HG02840 (cell line): ENCODE measurements around the gene ATAD3A.
"Not testable (repeated sequence)": the region's sequence is repeated elsewhere in the genome, so short reads cannot be mapped to it uniquely, and the experiment has no call there.

Experiments
- ATAC-seq: cut with Tn5 transposase; IDR thresholded peaks from one replicate; pipeline ENCODE4 v1.9.1; 2021; ENCODE audit warnings: mild to moderate bottlenecking, moderate library complexity, moderate number of reproducible peaks; ENCODE audit not compliant: unreplicated experiment, low FRiP score

The ATAD3A gene

DNA sequence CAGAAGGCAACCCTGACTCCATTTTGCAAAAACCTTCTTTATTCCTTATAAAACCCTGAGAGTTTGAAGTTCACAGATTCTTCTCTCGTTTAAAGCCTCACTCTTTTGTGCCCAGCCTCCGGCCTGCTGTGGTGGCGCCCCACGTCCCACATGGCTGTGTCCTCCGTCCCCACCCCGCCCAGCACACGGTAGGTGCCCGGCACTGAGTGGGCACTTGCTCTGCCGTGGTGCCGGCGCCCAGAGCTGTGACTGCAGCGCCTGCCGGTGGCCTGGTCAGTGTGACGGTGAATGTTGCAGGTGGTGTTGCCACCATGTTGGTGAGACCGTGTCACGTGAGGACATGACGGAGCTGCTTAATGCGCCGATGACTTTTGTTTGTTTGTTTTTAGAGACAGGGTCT lies 9.4 kb downstream of the ATAD3A start:
- ATAC-seq: no peak

DNA sequence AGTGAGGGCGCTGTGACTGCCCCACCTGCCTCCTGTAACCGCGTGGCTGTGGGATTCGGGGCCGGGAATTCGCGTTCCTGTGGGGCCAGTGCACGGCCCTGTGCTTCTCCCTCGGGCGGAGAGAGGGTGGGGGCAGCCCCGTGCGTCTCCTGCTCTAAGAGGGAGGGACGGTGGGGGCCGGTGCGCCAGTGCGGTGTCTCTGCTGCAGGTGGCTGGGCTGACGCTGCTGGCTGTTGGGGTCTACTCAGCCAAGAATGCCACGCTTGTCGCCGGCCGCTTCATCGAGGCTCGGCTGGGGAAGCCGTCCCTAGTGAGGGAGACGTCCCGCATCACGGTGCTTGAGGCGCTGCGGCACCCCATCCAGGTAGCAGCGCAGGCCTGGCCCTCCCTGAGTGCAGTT lies 10.6 kb downstream of the ATAD3A start:
- not testable (repeated sequence) for ATAC-seq

DNA sequence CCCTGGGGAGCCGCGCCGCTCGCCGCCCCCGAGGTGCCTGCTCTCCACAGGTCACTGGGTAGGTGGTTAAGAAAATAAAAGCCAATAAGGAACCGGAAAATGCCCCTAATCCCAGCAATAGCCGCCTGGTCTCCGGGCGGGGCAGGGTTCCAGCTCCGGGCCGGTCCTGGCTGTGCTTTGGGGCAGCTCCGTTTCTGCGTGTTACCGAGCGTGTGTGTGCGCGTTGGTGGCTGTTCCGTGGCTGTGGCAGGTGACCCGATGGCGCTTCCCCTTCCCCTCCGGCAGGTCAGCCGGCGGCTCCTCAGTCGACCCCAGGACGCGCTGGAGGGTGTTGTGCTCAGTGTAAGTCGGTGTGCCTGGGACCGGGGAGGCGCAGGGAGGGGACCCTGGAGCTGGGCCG lies 11.3 kb downstream of the ATAD3A start:
- ATAC-seq: not testable (repeated sequence)

DNA sequence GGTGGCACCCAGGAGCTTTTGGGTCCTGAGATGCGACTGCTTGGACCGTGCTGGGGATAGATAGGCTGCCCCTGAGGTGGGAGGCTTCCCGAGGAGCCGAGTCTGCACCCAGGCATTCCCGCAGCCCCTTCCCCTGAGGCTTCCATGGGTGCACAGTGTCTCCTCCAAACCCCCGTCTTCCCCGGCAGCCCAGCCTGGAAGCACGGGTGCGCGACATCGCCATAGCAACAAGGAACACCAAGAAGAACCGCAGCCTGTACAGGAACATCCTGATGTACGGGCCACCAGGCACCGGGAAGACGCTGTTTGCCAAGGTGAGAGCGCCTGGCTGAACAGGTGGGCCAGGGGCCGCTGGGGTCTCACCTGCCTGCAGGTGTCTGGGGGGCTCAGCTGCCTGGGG lies 11.7 kb downstream of the ATAD3A start:
- not testable (repeated sequence) for ATAC-seq

- ATAC-seq: not testable (repeated sequence)
Measured at GRCh38 chr1:1524750-1525383, 12.9 kb downstream of the ATAD3A start.

GRCh38 chr1:1526476-1526875 lies 14.5 kb downstream of the ATAD3A start:
- ATAC-seq: not testable (repeated sequence)

DNA sequence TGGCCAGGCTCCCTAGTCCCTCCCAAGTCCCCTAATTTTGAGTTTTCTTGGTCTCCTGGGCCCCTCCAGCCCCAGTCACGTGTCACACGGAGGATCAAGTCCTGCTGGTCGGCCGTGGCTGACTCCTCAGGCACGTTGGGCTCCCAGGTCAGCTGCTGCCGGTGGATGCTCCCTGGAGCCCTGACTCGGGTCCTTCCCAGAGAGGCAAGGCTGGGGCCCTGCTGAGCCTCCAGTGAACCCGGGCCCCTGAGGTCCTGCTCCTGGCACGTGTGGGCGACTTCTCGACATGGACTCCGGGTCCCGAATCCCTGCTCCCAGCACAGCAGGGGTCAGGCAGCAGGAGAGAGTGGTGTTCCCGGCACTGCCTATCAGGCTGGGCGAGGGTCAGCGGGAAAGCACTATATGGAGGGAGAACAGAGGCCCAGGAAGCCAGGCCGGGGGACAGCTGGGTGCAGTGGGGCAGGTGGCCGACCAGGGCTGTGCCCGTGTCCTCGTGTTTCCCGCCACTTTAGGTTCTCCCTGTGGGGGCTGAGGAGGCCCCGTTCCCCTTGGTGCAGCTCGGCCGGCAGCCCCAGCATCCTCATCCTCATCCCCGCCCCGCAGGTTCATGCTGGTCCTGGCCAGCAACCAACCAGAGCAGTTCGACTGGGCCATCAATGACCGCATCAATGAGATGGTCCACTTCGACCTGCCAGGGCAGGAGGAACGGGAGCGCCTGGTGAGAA lies 15.3 kb downstream of the ATAD3A start:
- no peak for ATAC-seq

DNA sequence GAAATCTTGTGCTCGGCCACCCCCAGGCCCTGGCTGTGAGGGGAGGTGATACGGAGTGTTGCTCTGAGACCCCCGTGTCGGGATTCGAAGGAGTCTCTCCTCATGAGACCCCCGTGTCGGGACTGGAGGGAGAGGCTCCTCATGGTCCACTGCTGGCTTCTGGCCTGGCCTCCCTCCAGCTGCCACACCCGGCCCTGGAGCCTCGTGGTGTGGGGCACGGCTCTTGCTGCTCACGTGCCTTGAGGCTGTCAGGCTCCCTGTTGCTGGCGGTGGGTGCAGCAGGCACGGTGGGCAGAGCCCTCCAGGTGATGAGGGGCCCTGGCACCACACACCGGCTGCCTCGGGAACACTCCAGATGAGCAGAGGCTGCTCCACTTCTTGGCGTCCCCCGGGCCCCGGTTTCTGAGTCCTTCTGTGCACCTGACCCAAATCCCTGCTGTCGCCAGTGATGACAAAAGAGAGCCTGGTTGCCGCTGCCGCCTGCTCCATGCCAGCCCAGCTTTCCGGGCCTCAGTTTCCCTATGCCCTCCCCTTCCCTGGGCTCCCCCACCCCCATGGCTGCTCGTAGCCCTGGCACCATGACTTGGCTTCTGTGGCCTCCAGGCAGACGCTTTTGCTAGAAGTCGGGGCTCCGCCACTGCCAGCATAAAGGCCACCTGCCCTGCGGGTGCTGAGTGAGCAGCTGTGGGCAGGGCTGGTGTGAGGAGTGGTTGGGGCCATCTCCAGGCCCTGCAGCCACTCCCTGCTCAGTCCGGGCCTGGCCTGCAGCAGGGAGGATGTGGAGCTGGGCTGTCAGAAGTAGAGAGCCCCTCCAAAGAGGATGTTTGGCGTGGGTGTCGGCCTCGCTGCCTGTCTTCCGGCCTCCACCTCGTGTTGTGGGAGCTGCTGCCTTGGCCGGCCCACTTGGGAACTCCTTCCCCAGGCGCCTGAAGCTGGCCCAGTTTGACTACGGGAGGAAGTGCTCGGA lies 16.6 kb downstream of the ATAD3A start:
- no peak for ATAC-seq

GRCh38 chr1:1529321-1529720 lies 17.4 kb downstream of the ATAD3A start:
- no peak for ATAC-seq

GRCh38 chr1:1529936-1530335 lies 18.0 kb downstream of the ATAD3A start:
- ATAC-seq: no peak

- ATAC-seq: no peak
Measured at GRCh38 chr1:1531947-1532346, 20.0 kb downstream of the ATAD3A start.

DNA sequence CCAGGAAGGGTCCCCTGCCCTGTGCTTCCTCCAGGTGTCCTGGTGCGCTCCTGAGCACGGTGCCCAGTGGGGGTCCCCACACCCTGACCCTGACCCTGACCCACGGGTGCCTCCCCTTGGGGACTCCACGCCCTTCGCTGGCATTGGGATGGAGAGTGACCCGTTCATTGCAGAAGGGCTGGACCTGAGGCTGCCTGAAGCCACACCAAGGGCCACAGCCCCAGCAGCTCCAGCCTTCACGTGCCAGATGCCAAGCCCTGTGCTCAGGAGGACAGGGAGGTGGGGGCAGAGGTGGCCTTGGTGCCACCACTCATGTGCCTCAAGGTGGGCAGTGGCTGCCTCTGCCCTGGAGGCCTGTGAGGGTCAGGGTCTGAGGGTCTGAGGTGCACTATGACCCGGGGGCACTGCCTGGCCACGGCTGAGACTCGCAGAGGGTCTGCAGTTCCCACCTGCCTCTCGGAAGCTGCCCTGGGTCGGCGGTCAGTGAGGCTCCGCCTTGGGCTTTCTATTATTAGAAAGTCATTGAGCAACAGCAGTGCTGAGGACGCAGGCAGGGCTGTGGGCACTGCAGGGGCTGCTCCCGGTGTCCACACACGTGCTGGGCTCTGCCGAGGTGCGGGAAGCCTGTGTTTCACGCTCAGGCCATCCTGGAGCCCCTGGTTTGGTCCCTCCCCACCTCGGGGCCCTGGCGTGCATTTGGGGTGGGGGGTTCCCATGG lies 21.4 kb downstream of the ATAD3A start:
- not testable (repeated sequence) for ATAC-seq

DNA sequence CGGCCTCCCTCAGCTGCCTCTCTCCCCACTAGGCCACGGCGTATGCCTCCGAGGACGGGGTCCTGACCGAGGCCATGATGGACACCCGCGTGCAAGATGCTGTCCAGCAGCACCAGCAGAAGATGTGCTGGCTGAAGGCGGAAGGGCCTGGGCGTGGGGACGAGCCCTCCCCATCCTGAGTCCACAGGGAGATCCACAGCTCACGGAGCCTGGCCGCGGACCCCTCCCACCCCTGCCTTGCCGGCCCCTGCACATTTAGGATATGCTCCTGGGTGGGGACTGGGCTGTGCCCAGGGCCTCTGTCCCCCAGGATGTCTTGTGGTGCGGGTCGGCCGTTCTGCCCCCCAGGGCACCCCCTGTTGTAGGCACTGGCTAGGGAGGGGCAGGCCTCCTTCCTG lies 21.9 kb downstream of the ATAD3A start:
- not testable (repeated sequence) for ATAC-seq

- no peak for ATAC-seq
Measured at GRCh38 chr1:1534401-1535154, 22.6 kb downstream of the ATAD3A start.

DNA sequence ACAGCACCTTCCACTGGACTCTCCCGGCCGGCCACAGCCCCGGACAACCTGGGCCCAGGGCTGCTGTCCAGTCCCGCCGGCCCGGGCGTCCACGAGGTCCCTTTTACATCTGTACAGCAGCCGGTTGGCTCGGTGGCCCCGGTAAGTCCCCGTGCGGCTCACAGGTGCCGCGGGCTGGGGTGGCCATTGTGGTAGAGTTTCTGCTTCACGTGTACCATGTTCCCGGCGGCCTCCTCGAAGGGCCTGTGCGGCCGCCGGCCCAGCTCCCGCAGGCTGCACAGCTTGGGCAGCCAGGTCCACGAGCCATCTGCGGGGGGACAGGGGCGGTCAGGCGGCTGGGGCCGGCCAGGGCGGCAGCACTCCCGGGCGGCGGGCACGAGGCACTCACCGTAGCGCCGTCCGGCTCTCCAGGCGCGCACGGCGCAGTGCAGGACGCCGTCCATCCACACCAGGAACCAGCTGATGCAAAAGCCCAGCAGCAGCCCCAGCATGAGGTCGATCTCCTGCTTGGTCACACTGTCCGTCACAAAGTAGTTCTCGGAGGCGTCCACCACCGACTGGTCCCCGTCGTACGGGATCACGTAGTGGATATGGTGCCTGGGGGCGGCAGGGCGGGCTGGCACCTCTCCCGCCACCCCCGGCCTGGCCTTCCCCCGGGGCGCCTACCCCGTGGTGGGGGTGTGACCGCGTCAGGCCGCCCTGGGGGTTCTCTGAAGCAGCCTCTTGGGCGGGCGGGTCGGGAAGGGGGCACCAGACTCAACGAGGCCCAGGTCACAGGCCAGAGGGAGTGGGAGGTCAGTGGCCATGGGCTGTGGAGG lies 23.4 kb downstream of the ATAD3A start:
- no peak for ATAC-seq

- no peak for ATAC-seq
Measured at GRCh38 chr1:1536019-1536937, 24.3 kb downstream of the ATAD3A start.

DNA sequence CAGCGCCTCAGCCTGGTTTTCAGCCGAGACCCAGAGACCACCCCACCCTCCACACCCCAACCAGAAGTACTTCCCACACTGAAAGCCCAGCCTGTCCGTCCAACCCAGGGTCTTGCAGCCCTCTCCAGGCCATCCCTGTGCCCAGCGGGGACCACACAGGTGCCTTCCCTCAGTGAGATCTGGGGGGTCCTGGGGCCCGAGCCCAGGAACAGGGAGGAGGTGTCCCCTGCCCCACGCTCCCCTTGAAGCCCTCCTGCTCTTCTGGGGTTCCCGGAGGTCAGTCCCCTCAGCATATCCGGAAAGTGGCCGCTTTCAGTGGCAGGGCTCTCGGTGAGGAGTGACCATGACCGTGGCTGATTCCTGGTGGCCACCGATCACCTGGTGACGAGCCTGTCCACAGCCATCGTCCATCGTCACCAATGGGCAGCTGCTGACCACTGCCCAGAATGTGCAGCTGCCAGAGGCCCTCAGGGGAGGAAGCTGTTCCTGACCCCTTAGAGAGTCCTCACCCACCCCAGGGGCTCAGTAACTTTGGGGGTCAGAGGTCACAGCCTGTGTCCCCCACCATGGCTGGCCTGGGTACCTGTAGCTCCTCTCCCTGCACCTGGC lies 25.1 kb downstream of the ATAD3A start:
- ATAC-seq: no peak
